Measurements from ENCODE around the gene FGD2.
A peak's percentile ranks its signal among the peaks of the same experiment; 100 is the strongest.

Gene FGD2

DNA sequence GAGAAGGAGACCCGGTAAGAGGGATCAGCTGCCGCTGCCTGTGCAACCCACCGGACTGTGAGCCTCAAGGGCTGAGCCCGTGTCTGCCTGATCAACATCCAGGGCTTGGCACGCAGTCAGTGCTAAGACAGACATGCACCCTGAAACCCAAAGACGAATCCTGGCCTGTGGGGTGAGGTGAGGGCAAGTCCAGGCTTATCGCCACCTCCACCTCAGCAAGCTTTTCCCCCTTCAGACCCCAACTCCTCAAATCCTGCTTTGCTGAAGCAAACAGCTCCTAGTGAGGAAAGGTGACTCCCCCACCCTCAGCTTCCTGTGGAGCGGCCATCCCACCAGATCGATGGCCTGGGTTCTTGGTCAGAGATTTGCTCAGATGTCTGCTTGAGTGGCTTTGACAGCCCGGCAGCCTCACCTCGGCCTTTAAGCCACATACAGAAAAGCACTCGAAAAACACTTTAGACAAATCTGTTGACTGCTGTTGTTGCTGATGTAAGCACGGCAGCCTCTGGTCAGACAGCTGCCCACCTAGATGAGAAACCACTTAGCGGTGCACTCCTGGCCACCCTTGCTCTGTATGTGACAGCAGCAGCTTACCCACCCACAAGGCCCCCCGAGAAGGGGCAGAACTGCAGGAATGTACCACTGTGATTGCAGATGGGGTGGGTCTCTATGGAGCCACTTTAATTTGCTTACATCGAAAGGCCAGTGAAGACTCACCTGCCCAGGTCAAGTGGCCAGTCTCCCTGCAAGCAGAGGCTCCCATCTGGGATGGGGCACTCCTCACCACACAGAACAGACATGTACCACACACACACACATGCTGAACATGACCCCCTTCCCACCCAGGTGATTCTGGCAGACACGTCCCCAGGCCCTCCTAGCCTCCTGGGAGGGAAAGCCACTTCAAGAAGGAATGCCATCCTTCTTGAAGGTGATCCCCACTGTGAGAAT lies 34.3 kb upstream of the FGD2 start:
- FAIRE-seq (no peak), DNase-seq (ENCODE audit: low spot score) (no peak)

DNA sequence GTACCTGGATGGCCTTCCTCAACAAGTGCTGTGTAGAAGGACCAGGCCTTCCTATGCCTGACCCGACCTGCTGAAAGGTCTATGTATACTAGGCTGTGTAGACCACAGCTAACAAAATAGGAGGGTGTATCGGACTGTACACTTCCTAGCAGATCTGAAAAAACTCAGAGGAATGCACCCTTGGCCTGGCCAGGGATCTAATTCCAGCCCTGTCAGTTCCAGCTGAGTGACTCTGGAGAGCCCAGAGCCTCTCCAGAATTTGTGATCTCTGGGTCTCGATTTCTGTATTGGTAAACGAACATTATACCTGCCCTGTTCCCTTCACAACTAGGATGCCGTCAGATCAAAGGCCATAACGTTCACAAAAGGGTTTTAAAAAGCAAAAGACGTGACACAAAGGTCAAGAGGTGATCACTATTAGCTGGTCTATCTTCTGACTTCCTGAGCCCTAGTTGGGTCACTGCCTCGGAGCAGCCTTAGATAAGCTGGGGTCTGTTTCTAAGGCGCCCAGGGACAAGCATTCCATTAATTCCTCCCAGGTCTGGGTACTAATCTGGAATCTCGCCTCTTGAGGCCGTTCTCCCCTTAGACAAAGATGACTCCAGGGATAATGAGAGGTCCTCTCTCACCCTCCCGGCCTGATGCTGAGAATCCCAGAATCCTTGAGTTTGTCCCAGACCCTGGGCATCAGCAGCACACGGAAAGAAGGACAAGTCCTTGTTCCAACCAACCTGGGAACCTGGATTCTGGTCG lies 33.4 kb upstream of the FGD2 start:
- no peak for FAIRE-seq
- no peak for DNase-seq (ENCODE audit: low spot score)

DNA sequence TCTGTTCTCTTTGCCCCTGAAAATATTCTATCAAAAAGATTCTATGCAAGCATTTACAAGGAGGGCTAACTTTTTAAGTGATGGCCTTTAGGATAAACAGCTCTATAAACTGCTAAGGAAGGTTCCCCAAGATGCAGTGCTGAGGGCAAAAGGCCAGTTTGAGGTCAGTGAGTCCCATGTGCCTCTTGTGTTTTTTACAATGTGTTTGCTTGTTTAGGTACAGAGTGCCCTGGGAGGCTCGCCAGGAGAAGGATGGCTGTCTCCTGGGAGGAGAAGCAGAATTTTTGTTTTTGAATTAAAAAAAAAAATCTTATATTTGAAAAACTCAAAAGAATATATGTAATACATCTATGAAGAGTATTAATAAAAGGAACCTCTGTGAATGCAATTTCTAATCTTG lies 32.3 kb upstream of the FGD2 start:
- FAIRE-seq (no peak), DNase-seq (ENCODE audit: low spot score) (no peak)

DNA sequence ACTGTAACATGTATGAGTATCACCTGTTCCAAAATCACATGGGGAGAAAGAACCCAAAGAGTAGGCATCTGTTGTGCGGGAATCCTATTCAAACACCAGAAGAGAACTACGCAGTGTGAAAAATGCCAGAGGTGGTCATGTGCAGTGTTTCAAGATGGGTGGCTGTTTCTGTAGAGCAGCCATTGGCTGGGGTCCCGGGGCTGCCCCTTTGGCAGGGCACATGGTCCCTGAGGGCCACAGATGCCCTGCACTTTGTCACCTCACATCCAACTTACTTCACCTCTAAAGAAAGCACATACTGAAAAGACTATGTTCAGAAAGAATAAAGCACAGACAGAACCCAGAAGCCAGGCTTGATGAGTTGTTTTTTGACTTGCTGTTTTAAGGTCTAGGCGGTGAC lies 31.8 kb upstream of the FGD2 start:
- FAIRE-seq (no peak), DNase-seq (ENCODE audit: low spot score) (no peak)

DNA sequence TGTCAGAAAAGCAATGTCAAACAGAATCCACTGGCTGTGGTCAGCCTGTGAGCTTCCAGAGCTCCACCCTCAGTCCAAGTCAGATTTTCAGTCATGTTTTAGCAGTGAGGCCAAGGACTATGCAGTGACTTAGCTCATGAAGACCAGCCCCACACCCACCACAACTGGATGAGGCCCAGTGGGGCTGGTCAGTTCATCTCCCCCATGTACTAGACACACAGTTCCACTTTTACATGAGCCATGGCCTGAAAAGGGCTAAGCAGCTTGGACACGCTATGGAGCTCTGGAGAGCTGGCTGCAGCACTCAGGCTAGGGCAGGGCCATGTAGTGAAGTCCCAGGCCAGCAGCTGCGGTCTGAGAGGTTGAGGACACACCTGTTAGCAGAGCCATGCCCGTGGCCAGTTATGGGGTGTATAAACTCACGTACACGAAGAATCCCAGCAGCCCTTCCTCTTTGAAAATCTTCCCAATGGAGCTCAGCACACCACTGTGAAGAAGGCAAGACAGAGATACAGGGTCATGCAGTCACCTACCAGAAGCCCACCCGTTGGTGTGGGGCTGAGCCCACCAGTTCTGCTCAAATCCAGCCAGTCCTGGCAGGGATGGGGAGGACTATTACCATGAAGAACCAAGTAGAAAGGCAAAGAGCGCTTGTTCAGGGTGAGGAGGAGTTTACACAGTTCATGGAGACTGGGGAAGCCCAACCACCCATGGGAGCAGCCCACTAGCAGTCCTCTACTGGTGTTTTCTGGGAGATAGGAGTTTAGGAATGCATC lies 30.0 kb upstream of the FGD2 start:
- FAIRE-seq, result no peak
- no peak for DNase-seq (ENCODE audit: low spot score)

DNA sequence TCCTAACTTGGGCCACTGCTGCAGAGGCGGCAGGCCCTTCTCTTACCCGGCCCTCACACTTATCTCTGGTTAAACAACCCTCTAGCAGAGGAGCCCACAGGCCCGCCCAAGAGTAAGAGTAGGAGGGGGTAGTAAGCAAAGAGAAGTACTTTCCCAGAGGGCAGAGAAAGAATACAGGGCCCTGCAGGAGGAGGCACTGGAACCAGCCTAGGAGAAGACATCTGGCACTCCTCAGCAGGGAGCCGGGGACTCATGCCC lies 29.5 kb upstream of the FGD2 start:
- DNase-seq (ENCODE audit: low spot score) (no peak), FAIRE-seq (no peak)

DNA sequence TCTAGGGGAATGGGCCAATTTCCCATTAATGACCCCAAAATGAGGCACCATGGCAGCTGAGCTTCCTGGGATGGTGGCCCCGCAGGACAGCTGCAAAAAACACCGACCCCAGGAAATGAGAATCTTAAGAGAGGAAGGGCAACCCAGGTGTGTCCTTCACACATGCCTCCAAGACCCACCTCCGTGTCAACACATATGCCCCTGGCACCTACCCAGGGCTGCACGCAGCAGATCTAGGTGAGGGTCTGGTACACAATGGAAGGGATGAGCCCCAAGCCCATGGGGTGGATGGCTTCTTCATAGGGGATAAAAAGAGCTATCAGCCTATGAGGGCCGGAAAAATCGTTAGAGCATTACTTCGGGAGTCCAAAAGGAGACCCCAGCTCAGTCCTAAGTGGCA lies 28.9 kb upstream of the FGD2 start:
- no peak for FAIRE-seq

DNA sequence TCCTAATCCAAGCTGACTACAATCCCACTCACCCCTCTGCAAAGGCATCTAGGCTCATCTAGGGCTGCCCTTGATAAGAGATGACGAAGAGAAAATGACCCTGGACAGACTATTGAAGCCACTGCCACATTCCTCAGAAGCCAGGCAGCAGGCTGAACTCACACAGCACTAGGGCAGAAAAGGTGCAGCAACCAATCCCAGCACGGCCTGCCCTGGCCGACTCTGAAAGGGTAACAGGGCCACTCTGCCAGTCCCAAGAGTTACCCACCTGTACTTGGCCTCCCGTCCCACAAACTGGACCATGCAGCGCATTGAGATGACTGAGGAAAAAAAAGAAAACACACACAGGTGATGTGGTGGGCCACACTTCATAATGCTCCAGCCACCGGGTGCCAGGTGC lies 28.5 kb upstream of the FGD2 start:
- no peak for FAIRE-seq
- DNase-seq (ENCODE audit: low spot score), result no peak

More for the DNA sequence above, 28.9 kb upstream of the FGD2 start:
- DNase-seq (ENCODE audit: low spot score), result no peak

DNA sequence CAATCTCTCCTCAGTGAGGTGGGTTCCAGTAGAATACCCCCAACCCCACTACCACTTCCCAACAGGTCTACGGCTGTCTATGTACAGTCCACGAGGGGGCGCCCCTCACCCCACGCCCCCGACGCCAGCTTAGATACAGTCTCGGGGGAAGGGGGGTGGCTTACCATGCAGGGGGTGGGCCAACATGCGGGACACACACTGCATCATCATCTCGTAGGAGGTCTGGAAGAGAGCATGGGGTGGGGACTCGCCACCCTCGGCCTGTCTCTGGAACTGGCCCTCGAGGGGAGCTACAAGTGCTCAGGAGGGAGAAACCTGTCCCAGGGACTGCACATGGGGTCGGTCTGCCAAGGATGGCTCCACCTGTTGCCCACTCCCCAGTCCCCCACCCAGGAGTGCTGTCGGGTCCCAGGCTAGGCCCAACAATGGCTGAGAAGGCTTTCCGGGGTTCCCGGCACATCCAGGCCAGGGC lies 27.9 kb upstream of the FGD2 start:
- DNase-seq (ENCODE audit: low spot score), result no peak
- no peak for FAIRE-seq

DNA sequence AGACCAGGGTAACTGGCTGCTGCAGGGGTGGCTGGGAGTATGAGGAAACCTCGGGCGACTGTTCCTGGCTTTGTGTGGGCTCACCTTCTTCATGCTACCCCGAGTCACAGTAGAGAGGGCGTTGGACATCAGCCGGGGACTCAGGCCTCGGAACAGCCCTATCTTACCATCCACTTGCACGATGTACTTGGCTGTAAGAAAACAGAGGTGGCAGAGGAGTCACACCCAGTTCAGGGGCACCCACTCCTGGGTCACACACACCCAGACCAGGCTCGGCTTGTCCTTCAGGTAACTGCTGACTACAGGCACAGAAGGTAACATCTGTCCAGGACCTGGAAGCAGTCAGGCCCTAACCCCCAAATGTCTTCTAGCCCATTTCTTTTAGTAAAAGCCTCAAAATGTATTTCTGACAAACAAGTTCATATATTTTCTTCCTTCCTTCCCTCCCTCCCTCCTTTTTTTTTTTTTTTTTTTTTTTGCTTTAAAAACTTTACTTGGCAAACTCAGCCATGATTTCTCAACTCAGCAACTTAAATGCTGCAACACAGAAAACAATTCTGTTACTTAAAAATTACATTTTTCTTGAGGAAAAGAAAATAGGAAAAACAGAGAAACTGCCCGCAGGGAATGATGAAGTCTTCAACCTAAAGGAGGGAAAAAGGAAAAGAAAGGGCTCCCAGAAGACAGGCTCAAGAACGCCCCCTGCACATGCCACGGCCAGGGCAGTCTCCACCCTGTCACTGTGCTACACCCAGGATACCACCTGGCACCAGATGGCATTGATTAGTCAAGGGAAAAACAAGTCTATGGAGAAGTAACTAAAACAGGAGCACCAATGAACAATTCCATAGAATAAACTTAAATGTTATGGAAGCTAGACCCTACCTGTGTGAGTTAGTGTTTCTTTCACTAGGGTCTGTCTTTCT lies 26.8 kb upstream of the FGD2 start:
- FAIRE-seq, result no peak

DNA sequence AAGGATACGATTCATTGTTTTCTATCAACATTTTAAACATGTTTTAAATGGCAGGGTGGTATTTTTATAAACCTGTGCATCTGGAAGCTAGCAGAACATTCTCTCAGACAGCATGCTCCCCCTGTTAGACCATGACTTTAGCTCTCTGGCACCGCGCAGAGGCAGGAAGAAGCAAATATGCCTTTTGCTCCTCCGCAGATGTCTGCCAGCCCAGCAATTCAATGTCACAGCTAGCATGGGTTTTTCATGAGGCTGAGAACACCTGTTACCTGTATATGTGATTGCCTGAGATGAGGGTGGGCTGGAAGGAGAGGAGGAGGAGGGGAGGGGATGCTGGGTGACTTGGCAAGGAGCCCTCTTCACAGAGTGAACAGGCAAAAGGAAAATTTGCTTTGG lies 26.1 kb upstream of the FGD2 start:
- FAIRE-seq (no peak), DNase-seq (ENCODE audit: low spot score) (no peak)

More for the DNA sequence above, 26.8 kb upstream of the FGD2 start:
- no peak for DNase-seq (ENCODE audit: low spot score)

DNA sequence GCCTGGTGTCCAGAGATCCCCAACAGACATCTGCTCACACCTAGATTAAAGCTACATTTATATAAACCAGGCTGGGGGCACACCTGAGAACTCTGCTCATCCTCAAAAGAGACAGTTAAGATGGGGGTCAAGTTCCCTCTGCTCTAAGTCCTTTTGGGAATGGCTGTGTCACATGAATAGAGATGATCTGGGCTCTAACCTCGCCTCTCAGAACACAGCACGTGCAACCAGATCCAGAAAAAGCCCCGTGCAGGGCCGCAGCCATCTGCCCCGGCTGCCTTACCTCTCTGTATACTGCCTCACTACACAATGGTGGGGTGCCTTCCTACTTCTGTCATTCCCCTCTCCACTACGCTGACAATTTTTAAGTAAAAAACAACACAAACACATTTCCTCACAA lies 25.3 kb upstream of the FGD2 start:
- DNase-seq (ENCODE audit: low spot score), result no peak
- no peak for FAIRE-seq

DNA sequence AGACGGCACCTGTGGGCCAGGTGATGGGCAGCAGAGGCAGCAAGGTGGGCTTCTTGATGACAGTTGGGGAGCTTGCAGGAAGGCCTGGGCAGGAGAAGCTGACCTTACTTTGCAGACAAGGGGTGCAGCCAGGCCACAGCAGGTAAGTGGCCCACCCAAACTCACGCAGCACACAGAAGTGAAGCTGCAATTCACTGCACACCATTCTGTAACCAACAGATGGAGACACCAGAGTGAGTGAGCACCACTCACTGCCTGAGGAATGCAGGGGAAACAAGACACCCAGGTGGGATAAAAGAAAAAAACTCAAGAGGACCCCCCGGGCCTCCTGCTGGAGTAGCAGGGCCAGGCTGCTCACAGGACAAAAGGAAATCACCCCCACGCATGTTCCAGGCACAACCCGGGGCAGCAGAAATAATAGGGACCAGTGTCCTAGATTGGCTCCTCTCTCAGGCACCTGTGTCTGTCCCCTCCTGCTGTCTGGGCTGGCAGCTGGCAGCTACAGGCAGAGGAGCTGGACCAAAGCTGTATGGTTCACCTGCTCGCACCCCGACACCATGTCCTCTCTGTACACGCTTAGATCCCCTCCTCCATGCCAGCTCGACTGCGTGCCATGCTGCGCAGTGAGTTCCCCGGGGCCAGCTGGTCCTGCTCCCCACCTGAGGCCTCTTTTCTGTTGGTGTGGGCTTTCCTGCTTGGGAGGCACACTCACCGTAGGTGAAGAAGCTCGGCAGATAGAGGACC lies 24.4 kb upstream of the FGD2 start:
- no peak for FAIRE-seq
- no peak for DNase-seq (ENCODE audit: low spot score)

DNA sequence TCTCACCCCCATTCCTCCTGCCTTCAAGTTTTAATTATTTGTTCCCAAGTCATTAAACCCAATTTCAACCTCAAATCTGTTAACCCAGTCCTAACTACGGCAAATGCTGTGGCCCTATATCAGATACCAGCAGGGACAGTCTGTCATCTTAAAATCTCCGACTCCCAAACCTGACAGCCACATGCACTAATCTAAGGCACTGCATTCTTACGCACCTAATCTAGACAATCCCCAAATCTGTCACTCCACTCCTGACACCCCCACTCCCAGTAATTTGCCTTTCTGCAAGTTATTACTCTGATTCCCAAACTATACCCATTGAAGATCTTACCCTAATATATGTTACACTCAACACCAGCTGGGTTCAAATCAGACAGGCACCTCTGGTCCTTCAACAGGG lies 21.9 kb upstream of the FGD2 start:
- no peak for DNase-seq (ENCODE audit: low spot score)
- no peak for FAIRE-seq

DNA sequence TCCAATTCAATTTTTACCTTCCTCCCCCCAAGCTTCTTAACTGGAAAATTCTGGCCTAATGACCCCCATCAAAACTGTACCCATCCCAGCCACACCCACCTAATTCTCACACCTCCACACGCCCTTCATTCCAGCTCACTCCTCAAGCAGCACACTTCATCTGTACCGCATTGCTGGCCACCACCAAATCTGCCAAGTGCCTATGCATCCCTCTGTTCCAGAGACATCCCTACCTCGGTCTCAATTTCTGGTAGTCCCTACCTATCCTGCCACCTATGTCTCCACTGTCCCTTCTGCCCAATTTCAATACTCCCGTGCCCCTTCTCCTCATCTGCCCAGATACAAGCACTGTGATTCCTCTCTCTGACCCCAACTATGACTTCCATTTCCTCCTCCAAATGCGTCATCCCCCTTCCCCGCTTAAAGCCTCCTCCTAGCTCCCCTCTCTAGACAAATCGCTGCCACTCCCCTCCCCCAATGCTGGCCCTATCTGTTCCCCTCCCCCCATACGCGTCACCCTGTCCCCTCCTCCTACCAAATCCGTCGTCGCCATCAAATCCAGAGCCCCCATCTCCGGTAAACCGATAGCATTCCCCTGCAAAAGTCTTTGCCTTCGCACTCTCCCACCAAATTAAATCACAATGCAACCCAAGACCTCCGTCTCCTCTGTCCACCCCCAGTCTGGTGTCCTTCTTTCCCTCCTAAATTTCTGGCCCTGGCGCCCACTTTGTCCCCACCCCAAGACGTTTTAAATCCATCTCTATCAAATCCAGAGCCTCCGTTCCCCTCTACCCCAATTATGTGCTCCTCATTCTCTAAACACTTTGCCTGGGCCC lies 20.7 kb upstream of the FGD2 start:
- FAIRE-seq (no peak), DNase-seq (ENCODE audit: low spot score) (peak; percentile 9)

DNA sequence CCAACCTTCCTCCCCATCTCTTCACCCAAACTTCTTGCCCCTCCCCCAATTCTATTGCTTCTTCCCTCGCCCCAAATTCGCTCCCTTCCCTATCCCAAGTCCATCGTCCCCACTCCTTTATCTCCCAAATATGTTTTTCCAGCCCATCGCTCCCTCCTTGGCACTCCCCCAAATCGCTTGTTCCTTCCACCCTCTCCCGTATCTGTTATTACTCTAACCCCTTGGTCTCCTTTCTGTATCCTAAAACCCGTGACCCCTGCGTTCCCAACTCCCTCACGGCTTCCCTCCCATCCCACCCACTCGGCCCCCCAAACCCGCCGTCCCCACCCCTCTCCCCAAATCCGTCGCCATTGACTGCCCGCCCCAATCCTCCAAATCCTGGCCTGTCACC lies 20.0 kb upstream of the FGD2 start:
- FAIRE-seq (no peak), DNase-seq (ENCODE audit: low spot score) (no peak)

DNA sequence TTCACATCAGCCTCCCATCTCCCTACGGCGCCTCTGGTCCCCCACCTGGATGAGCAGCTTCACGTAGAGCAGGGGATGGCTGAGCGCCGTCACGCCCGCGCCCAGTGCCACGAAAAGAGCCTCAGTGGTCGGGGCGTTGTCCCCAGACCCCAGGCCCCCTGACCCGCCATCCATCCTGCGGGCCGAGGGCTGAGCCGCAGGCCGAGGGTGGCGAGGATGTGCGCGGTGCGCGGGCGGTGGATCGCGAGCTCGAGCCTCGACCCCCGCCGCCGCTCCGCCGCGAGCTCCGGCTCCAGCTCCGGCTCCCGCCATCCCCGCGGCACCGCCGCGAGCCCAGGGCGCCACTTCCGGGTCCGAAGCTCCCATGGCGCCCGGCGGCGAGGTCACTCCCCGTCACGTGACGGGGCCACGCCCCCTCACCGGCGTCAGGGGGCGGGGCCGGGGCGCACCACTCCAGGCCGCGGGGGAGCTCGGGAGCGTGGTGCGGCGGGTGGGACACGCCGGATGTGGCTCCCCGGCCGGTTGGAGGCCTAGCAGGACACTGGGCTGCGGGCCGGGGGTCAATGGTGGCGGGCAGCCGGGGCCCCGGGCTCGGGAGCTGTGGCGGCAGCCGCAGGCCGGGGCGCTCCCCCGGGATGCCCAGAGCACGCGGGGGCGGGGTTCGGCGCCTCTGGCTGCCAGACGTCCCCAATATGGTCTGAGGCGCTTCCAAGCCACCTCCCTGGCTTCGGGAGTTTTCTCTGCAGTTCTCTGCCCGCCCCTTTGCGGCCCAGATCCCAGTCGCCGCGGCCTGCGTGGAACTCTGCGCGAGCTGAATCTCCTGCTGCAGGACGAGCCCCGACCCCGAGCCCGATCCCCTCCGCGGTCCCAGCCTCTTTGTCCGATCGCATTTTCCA lies 19.4 kb upstream of the FGD2 start, which contains the start of gene MTCH1:
TSS of gene MTCH1 (minus strand) at position 389 of the 896 bp plus-strand sequence. CDS start at position 366, 23 bp downstream.
- peak; percentile 69 for DNase-seq (ENCODE audit: low spot score)
- FAIRE-seq, result no peak

DNA sequence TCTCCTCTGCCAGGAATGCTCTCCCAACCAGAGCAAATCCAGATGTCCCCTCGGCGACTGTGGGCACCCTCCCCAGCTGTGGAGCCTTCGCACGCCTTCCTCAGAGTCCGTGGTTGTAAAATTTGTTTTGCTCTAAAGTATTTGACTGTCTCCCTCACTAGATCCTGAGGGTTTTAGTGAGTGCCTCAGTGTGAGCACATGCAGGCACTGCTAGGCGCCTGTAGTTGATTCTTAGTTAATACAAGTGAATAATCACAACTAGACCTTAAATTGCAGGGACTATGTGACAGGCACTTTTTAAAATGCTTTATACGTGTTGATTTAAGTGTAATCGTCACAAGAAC lies 18.8 kb upstream of the FGD2 start:
- FAIRE-seq, result no peak

More for the DNA sequence above, 18.8 kb upstream of the FGD2 start:
- DNase-seq (ENCODE audit: low spot score), result no peak

Measured in RCC 7860 (cell line).